Activated CD8-positive, alpha-beta memory T cell treated with anti-CD3 and anti-CD28 coated beads, Interleukin-2, amount 50 U/mL, for 24 hours (primary cell): ENCODE data around the gene VEZF1.
"Not testable (repeated sequence)": the region's sequence is repeated elsewhere in the genome, so short reads cannot be mapped to it uniquely, and the experiment has no call there.

Source experiments
- DNase-seq: peaks from one replicate; pipeline ENCODE4 v3.0.0-alpha.2; 2020; ENCODE audit errors: extremely low read depth

Gene VEZF1

GRCh38 chr17:57975044-57975443, 13.0 kb downstream of the VEZF1 start:
- no peak for DNase-seq

- DNase-seq: not testable (repeated sequence)
These were observed 13.8 kb downstream of the VEZF1 start for GRCh38 chr17:57974053-57974824.

- no peak for DNase-seq
These were observed 15.9 kb downstream of the VEZF1 start for GRCh38 chr17:57972151-57972550.

GRCh38 chr17:57971572-57971971, 16.5 kb downstream of the VEZF1 start:
- no peak for DNase-seq

- DNase-seq: no peak
These were observed 17.3 kb downstream of the VEZF1 start for GRCh38 chr17:57970710-57971109.

- no peak for DNase-seq
These were observed 19.6 kb downstream of the VEZF1 start for GRCh38 chr17:57968456-57968855.

- no peak for DNase-seq
These were observed 21.2 kb downstream of the VEZF1 start for GRCh38 chr17:57966875-57967274.

GRCh38 chr17:57966246-57966645, 21.8 kb downstream of the VEZF1 start:
- DNase-seq: no peak

GRCh38 chr17:57965521-57966160, 22.4 kb downstream of the VEZF1 start:
- DNase-seq: no peak

- no peak for DNase-seq
These were observed 24.9 kb downstream of the VEZF1 start for GRCh38 chr17:57963149-57963511.

GRCh38 chr17:57962279-57963148, 25.5 kb downstream of the VEZF1 start:
- no peak for DNase-seq

GRCh38 chr17:57959929-57960328, 28.1 kb downstream of the VEZF1 start:
- no peak for DNase-seq

- not testable (repeated sequence) for DNase-seq
These were observed 29.7 kb downstream of the VEZF1 start for GRCh38 chr17:57958391-57958790.

- no peak for DNase-seq
These were observed 30.2 kb downstream of the VEZF1 start for GRCh38 chr17:57957886-57958285.

- no peak for DNase-seq
These were observed 30.8 kb downstream of the VEZF1 start for GRCh38 chr17:57957120-57957850.

GRCh38 chr17:57956291-57957119, 31.5 kb downstream of the VEZF1 start:
- no peak for DNase-seq

- DNase-seq: no peak
These were observed 32.7 kb downstream of the VEZF1 start, which contains the start of gene CUEDC1 for GRCh38 chr17:57955183-57955931. Gene CUEDC1 (minus strand): TSS chr17:57955412. CDS start chr17:57885564, 69,848 bp downstream.

GRCh38 chr17:57954397-57955182, 33.5 kb downstream of the VEZF1 start:
- no peak for DNase-seq

- no peak for DNase-seq
These were observed 34.2 kb downstream of the VEZF1 start for GRCh38 chr17:57953705-57954396.
